Psoas muscle (tissue), 8 donors: Measurements from ENCODE around the gene PPIA. TPM values are rescaled to one million over a fixed set of nuclear protein-coding genes. Genes with fewer than 3 reads are reported as not detected.
"Not testable (repeated sequence)": the region's sequence is repeated elsewhere in the genome, so short reads cannot be mapped to it uniquely, and the experiment has no call there.

Experiments used
- ATAC-seq, 4 donors: fragments of 200-7000 bp; cut with Tn5 transposase; one replicate each; pipeline ENCODE4 v1.9.1; 2020; ENCODE audit warnings: moderate library complexity in 3 of 4, mild to moderate bottlenecking in 2 of 4
- DNase-seq, 2 donors: peaks; one replicate each; pipeline ENCODE4 v3.0.0-alpha.2; 2020
- H3K27ac ChIP-seq: fragments of 200-600 bp; one replicate; pipeline ENCODE4 v1.8.0; 2022
- H3K27me3 ChIP-seq, 3 donors: fragments of 200-600 bp in 1 of 3; one replicate each; pipeline versions ENCODE4 v1.6.1 to v1.8.0; 2013 to 2022; ENCODE audit warnings: low read length in 2 of 3, mild to moderate bottlenecking in 2 of 3, moderate library complexity in 1 of 3; ENCODE audit not compliant: insufficient read depth in 3 of 3
- H3K36me3 ChIP-seq, 2 donors: fragments of 200-600 bp in 1 of 2; one replicate each; pipeline versions ENCODE4 v1.6.1 to v1.8.0; 2013 to 2022; ENCODE audit warnings: low read depth in 1 of 2, mild to moderate bottlenecking in 1 of 2, moderate library complexity in 1 of 2; ENCODE audit not compliant: insufficient read depth in 1 of 2
- H3K4me1 ChIP-seq: fragments of 200-600 bp; one replicate; pipeline ENCODE4 v1.8.0; 2022
- H3K4me3 ChIP-seq: fragments of 200-600 bp; one replicate; pipeline ENCODE4 v1.8.0; 2022; ENCODE audit warnings: mild to moderate bottlenecking
- H3K9me3 ChIP-seq: fragments of 200-600 bp; one replicate; pipeline ENCODE4 v1.8.0; 2022
- CTCF ChIP-seq: fragments of 200-600 bp; IDR thresholded peaks from one replicate; pipeline ENCODE4 v1.8.0; 2022; ENCODE audit warnings: antibody characterized with exemption
- WGBS, 3 donors: extraction: QIAGEN DNeasy Blood & Tissue Kit; methylation state at CpG; one replicate each; pipeline versions ENCODE4 v1.1.6 to v1.1.7; 2013; 5-methylcytosine and 5-hydroxymethylcytosine counted together
- intact Hi-C, 2 donors: fragments of 100-400 bp; cut with DNase I; formaldehyde crosslinking; loops; one replicate each; pipeline versions ENCODE4 v1.11.0 to v1.14.2; 2022
- polyA plus RNA-seq, 3 donors: library from polyadenylated mRNA; stranded (reverse); fragments of 200-250 nt; gene quantifications; one replicate each; pipeline ENCODE4 v1.2.3, GENCODE V29; 2013
- total RNA-seq, 4 donors: library from RNA; stranded (reverse); fragmentation: NEBNext Ultra II Directional in 2 of 4; extraction: Animal tissue kit (Norgen Biotek cat#: 25700) in 2 of 4; gene quantifications; one replicate each; pipeline versions ENCODE4 v1.2.1 to v1.2.4, GENCODE V29; 2021 to 2023
- donor health status: healthy with polysubstance abuse.
- donor health status: DM: no; HTN: no; CAD: no; lungs with moderate emphysema.
- donor health status: Bipolar disorder and iron deficiency.
- donor health status: healthy.
- donor health status: DM: yes; HTN: yes; CAD: no.
- donor health status: DM: no; HTN: no; CAD: no.
- donor health status: DM: no; HTN: no; CAD: no.
- donor health status: DM: yes; HTN: yes; CAD: no.

Gene PPIA
- total and polyA plus RNA-seq, 7 donors, result 251 to 3,448 (median 725) TPM

DNA sequence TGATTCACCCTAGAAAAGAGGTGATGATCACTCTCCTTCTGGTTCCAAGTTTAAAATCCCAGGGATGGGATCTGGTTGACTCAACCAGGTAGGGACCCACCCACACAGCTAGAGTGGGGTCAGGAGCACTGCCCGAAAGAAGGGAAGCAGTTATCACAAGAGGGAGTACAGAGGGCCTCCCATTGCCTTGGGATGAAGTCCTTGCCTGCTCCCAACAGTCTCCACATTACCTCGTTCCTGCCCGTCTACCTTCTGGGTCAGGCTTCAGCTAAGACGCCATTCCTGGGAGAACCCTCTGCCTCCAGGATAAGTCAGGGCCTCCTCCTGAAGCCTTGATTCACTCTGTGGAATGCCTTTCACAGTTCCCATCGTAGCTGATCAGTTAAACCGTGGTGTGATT, 24.0 kb upstream of the PPIA start:
- no peak overlapping the region for H3K27ac ChIP-seq
- intact Hi-C loops, result no loop called here

GRCh38 chr7:44772867-44773266, 23.6 kb upstream of the PPIA start:
- DNase-seq (no peak), ATAC-seq (no peak)
- H3K27me3 ChIP-seq, result no peaks in the 10 kb centered on the region
- H3K36me3 ChIP-seq, result no peaks in the 10 kb centered on the region
- H3K27ac ChIP-seq, result no peak overlapping the region
- H3K9me3 ChIP-seq, result no peaks in the 10 kb centered on the region
- H3K4me1 ChIP-seq, result peaks cover 30% of the 10 kb centered on the region
- 60 to 78% (median 67%) methylated on average over 10 of the region's 10 CpGs for whole genome bisulfite sequencing, 3 donors
- no peak overlapping the region for H3K4me3 ChIP-seq
- no peak for TF ChIP-seq CTCF
- intact Hi-C loops, result no loop called here

More for the DNA sequence above, 24.0 kb upstream of the PPIA start:
- Histone ChIP-seq H3K4me1 (peaks cover 34% of the 10 kb centered on the region), H3K36me3 (peaks cover 0 to 3% of the 10 kb centered on the region in 2 donors), H3K27me3 (no peaks in the 10 kb centered on the region), H3K4me3 (no peak overlapping the region), H3K9me3 (no peaks in the 10 kb centered on the region)
- no peak for ATAC-seq
- no peak for TF ChIP-seq CTCF
- DNase-seq, result no peak
- WGBS, 3 donors, result 62 to 69% (median 66%) methylated on average over 6 of the region's 6 CpGs

DNA sequence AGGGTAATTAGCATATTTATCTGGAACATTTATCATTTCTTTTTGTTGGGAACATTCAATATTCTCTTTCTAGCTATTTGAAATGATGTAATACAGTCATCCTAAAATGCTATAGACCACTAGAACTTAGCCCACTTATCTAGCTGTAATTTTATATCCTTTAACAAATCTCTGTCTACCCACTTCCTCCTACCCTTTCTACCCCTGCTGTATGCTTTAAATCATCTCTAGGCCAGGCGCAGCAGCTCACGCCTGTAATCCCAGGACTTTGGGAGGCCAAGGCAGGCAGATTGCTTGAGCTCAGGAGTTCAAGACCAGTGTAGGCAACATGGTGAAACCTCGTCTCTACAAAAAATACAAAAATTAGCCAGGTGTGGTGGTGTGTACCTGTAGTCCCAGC, 22.0 kb upstream of the PPIA start:
- H3K27ac ChIP-seq, intact Hi-C loops, H3K9me3 ChIP-seq, ATAC-seq, H3K4me3 ChIP-seq, DNase-seq, H3K36me3 ChIP-seq, H3K27me3 ChIP-seq: not testable (repeated sequence)
- 76 to 84% (median 79%) methylated on average over 3 of the region's 3 CpGs for WGBS, 3 donors
- peaks cover 13% of the 10 kb centered on the region for H3K4me1 ChIP-seq

- H3K9me3 ChIP-seq, result no peaks in the 10 kb centered on the region
- TF ChIP-seq CTCF, result no peak
- H3K27ac ChIP-seq, result no peak overlapping the region
- H3K4me1 ChIP-seq, result peaks cover 4% of the 10 kb centered on the region
- ATAC-seq (no peak), DNase-seq (no peak)
- H3K27me3 ChIP-seq, result no peaks in the 10 kb centered on the region
- H3K36me3 ChIP-seq, result no peaks in the 10 kb centered on the region
- WGBS, 3 donors, result 87 to 90% (median 88%) methylated on average over 6 of the region's 6 CpGs
- no peak overlapping the region for H3K4me3 ChIP-seq
- intact Hi-C loops, result no loop called here
Measured at GRCh38 chr7:44775383-44776107, 20.9 kb upstream of the PPIA start.

GRCh38 chr7:44776211-44776610, 20.3 kb upstream of the PPIA start:
- Histone ChIP-seq H3K27ac (no peak overlapping the region), H3K27me3 (no peaks in the 10 kb centered on the region), H3K36me3 (no peaks in the 10 kb centered on the region), H3K9me3 (no peaks in the 10 kb centered on the region), H3K4me1 (no peaks in the 10 kb centered on the region), H3K4me3 (no peak overlapping the region)
- DNase-seq (no peak), ATAC-seq (no peak)
- 75 to 84% (median 84%) methylated on average over 3 of the region's 3 CpGs for WGBS, 3 donors
- no peak for TF ChIP-seq CTCF
- intact Hi-C loops, result no loop called here
